ENCODE measurements around the gene HYAL3. TPM values are rescaled to one million over a fixed set of nuclear protein-coding genes. Genes with fewer than 3 reads are reported as not detected.

Gene HYAL3
- total RNA-seq, 2 experiments from 2014 or later = 2.7 to 3.5 TPM

- no peak overlapping the region for H3K27ac ChIP-seq (ENCODE audit: low read depth, low read length, poor library complexity, severe bottlenecking)
- H3K4me2 ChIP-seq (ENCODE audit: low read length) = no peak overlapping the region
- no peak overlapping the region for H3K4me3 ChIP-seq (ENCODE audit: low read depth, low read length, poor library complexity, severe bottlenecking)
- no peaks in the 10 kb centered on the region for H3K9me3 ChIP-seq (ENCODE audit: low read length)
- no peak for DNase-seq (ENCODE audit: low spot score)
- no TSS peak for BruUV-seq (replicated peaks)
- H3K79me2 ChIP-seq (ENCODE audit: insufficient read depth, low read depth, low read length) = peaks cover 12% of the 10 kb centered on the region; the same call in 1 of the 2 replicates
- peaks cover 24% of the 10 kb centered on the region; the same call in 1 of the 2 replicates for H3K36me3 ChIP-seq (ENCODE audit: insufficient read depth, low read length)
- ChIA-PET POLR2A (interaction anchor here (1.2 kb wide), 1 partner anchor 27 kb away, joined by 3 read pairs; the partner anchor contains the start of gene NPRL2), CTCF (ENCODE audit: unreplicated experiment) (interaction anchor here (1.9 kb wide), 1 partner anchor 31 kb away, joined by 5 read pairs; the partner anchor contains the start of gene IFRD2)
- intact Hi-C loops (cut with micrococcal nuclease; ENCODE audit: unreplicated experiment) = loop anchor here (5.0 kb wide), 1 partner anchor 96 kb away; no protein-coding TSS in a partner anchor
- H4K20me1 ChIP-seq (ENCODE audit: insufficient read depth, low read length) = no peaks in the 10 kb centered on the region
- no peak overlapping the region for H2AFZ ChIP-seq (ENCODE audit: low read length)
- TF ChIP-seq CTCF (conservative IDR thresholded peaks at IDR 0.05; ENCODE audit: low read length) (no peak), EZH2phosphoT487 (IDR thresholded peaks at IDR 0.05; ENCODE audit: borderline replicate concordance, low read depth, low read length) (no peak)
- H3K4me1 ChIP-seq (ENCODE audit: insufficient read depth, low read length, poor library complexity, severe bottlenecking) = peaks cover 34% of the 10 kb centered on the region
- H3K9me2 ChIP-seq (ENCODE audit: insufficient read depth, low read length) = no peaks in the 10 kb centered on the region
Measured at GRCh38 chr3:50323092-50323600, 23.9 kb upstream of the HYAL3 start.

GRCh38 chr3:50322386-50323091 lies 23.3 kb upstream of the HYAL3 start, which contains the start of gene HYAL2:
HYAL2 (minus strand) TSS chr3:50322745; CDS start chr3:50320489, 2,256 bp downstream.
- POLR2A ChIA-PET = no interaction called here
- H2AFZ ChIP-seq (ENCODE audit: low read length) = peak within 1 kb of the TSS; percentile 59; the same call in 1 of the 2 replicates
- peak within 1 kb of the TSS; percentile 72 for H3K4me3 ChIP-seq (ENCODE audit: low read depth, low read length, poor library complexity, severe bottlenecking)
- peaks cover 9% of the 10 kb centered on the region; the same call in 1 of the 2 replicates for H3K79me2 ChIP-seq (ENCODE audit: insufficient read depth, low read depth, low read length)
- peak within 1 kb of the TSS; percentile 73 for H3K4me2 ChIP-seq (ENCODE audit: low read length)
- no peak for TF ChIP-seq CTCF (conservative IDR thresholded peaks at IDR 0.05; ENCODE audit: low read length)
- no peak for TF ChIP-seq EZH2phosphoT487 (IDR thresholded peaks at IDR 0.05; ENCODE audit: borderline replicate concordance, low read depth, low read length)
- H3K4me1 ChIP-seq (ENCODE audit: insufficient read depth, low read length, poor library complexity, severe bottlenecking) = peaks cover 41% of the 10 kb centered on the region
- H3K27ac ChIP-seq (ENCODE audit: low read depth, low read length, poor library complexity, severe bottlenecking) = peak within 1 kb of the TSS; percentile 51
- CTCF ChIA-PET (ENCODE audit: unreplicated experiment) = interaction anchor here (1.9 kb wide), 1 partner anchor 30 kb away, joined by 5 read pairs; the partner anchor contains the start of gene IFRD2
- BruUV-seq (replicated peaks) = no TSS peak
- no peaks in the 10 kb centered on the region for H3K9me3 ChIP-seq (ENCODE audit: low read length)
- intact Hi-C loops (cut with micrococcal nuclease; ENCODE audit: unreplicated experiment) = loop anchor here (5.0 kb wide), 1 partner anchor 95 kb away; no protein-coding TSS in a partner anchor
- peaks cover 24% of the 10 kb centered on the region; the same call in 1 of the 2 replicates for H3K36me3 ChIP-seq (ENCODE audit: insufficient read depth, low read length)
- no peaks in the 10 kb centered on the region for H4K20me1 ChIP-seq (ENCODE audit: insufficient read depth, low read length)
- DNase-seq (ENCODE audit: low spot score) = no peak
- no peaks in the 10 kb centered on the region for H3K9me2 ChIP-seq (ENCODE audit: insufficient read depth, low read length)
